PC-3 (cell line): ENCODE data around the gene DPCD.

ENCODE experiments used
- CTCF ChIP-seq: fragments of 300-600 bp; sonication (generic); conservative IDR thresholded peaks from 2 replicates; pipeline ENCODE4 v1.5.1; 2017; ENCODE audit warnings: antibody characterized with exemption, low read depth, mild to moderate bottlenecking, low read length
- EZH2 ChIP-seq: fragments of 300-600 bp; sonication (generic); IDR thresholded peaks from one replicate; pipeline ENCODE4 v1.6.1; 2017; ENCODE audit warnings: antibody characterized with exemption, mild to moderate bottlenecking, low read length; ENCODE audit not compliant: unreplicated experiment

- no peak for TF ChIP-seq CTCF
- no peak for TF ChIP-seq EZH2
Measured at GRCh38 chr10:101645659-101646058, 57.5 kb downstream of the DPCD start.
